Mammary epithelial cell (primary cell): ENCODE results near the gene FAM120A.

Source experiments
- CTCF ChIP-seq, 2 donors: IDR thresholded peaks in 1 of 2; conservative IDR thresholded peaks in 1 of 2; 2 replicates each; pipeline ENCODE4 v1.5.1; 2011 to 2012; ENCODE audit warnings: inconsistent platforms in 2 of 2, low read length in 2 of 2, mild to moderate bottlenecking in 2 of 2, control low read depth in 1 of 2, low read depth in 1 of 2; ENCODE audit not compliant: insufficient read depth in 1 of 2; ENCODE audit errors: extremely low read depth in 1 of 2
- EZH2 ChIP-seq: IDR thresholded peaks from 2 replicates; pipeline ENCODE4 v1.6.1; 2012; ENCODE audit warnings: low read length, inconsistent platforms, borderline replicate concordance

- TF ChIP-seq CTCF (conservative IDR thresholded peaks at IDR 0.05 in 1 of 2, IDR thresholded peaks at IDR 0.05 in 1 of 2; ENCODE audit: extremely low read depth in 1 of 2, insufficient read depth in 1 of 2, low read depth in 1 of 2, low read length in 2 of 2) (no peak), EZH2 (no peak)
Observed at GRCh38 chr9:93476924-93477323, 25.4 kb downstream of the FAM120A start.
